OCI-LY3 (cell line): Measurements from ENCODE around the gene LRTM2.

ENCODE experiments used
- H2AFZ ChIP-seq: fragments of 200-600, 300-600 bp; shearing (Covaris generic); 2 replicates; pipeline ENCODE4 v1.6.0; 2014; ENCODE audit warnings: antibody characterized with exemption, low read depth, low read length
- H3K27ac ChIP-seq: fragments of 200-600, 300-600 bp; sonication (generic); 2 replicates; pipeline ENCODE4 v1.5.1; 2014; ENCODE audit warnings: mild to moderate bottlenecking, low read length, moderate library complexity, mixed read lengths
- H3K27me3 ChIP-seq: fragments of 200-600, 300-600 bp; sonication (generic); 2 replicates; pipeline ENCODE4 v1.6.1; 2014; ENCODE audit warnings: low read depth, low read length, mixed read lengths
- H3K36me3 ChIP-seq: fragments of 200-600, 300-600 bp; sonication (generic); replicated peaks from 2 replicates; pipeline ENCODE3; 2014; ENCODE audit warnings: low read depth, low read length, mixed read lengths
- H3K4me1 ChIP-seq: fragments of 300-600, 200-600 bp; sonication (generic); 2 replicates; pipeline ENCODE4 v1.6.1; 2014; ENCODE audit warnings: low read length, mixed read lengths
- H3K4me2 ChIP-seq: fragments of 200-600, 300-600 bp; sonication (generic); 2 replicates; pipeline ENCODE4 v1.6.1; 2014; ENCODE audit warnings: low read length, mixed read lengths
- H3K4me3 ChIP-seq: fragments of 300-600, 200-600 bp; sonication (generic); 2 replicates; pipeline ENCODE4 v1.5.1; 2014; ENCODE audit warnings: antibody characterized with exemption, mild to moderate bottlenecking, low read length, moderate library complexity
- H3K79me2 ChIP-seq: fragments of 300-600, 200-600 bp; shearing (Covaris generic); 2 replicates; pipeline ENCODE4 v1.6.1; 2014; ENCODE audit warnings: mild to moderate bottlenecking, low read length, mixed read lengths
- H3K9ac ChIP-seq: fragments of 300-600, 200-600 bp; shearing (Covaris generic); 2 replicates; pipeline ENCODE4 v1.6.0; 2014; ENCODE audit warnings: mild to moderate bottlenecking, low read length, moderate library complexity
- H3K9me3 ChIP-seq: fragments of 200-600, 300-600 bp; shearing (Covaris generic); 2 replicates; pipeline ENCODE4 v1.6.1; 2014; ENCODE audit warnings: low read length, mixed read lengths; ENCODE audit not compliant: insufficient read depth
- H4K20me1 ChIP-seq: fragments of 200-600, 300-600 bp; sonication (generic); 2 replicates; pipeline ENCODE4 v1.6.1; 2016; ENCODE audit warnings: low read length, mixed read lengths; ENCODE audit not compliant: insufficient read depth
- CTCF ChIP-seq: fragments of 200-600, 300-600 bp; sonication (generic); IDR thresholded peaks from 2 replicates; pipeline ENCODE4 v1.5.1; 2014; ENCODE audit warnings: antibody characterized with exemption, low read length, low read depth
- EZH2phosphoT487 ChIP-seq: fragments of 200-600 bp; shearing (Covaris generic); IDR thresholded peaks from 2 replicates; pipeline ENCODE4 v1.6.1; 2018; ENCODE audit warnings: antibody characterized with exemption, mixed run types, low read depth

Gene LRTM2

GRCh38 chr12:1859643-1860042, 39.3 kb downstream of the LRTM2 start:
- H3K9ac ChIP-seq, result no peak overlapping the region

GRCh38 chr12:1862973-1863372, 42.6 kb downstream of the LRTM2 start:
- no peaks in the 10 kb centered on the region for H3K79me2 ChIP-seq
- H2AFZ ChIP-seq, result no peak overlapping the region
- H3K4me3 ChIP-seq, result no peak overlapping the region
- no peak for TF ChIP-seq EZH2phosphoT487
- no peak for TF ChIP-seq CTCF
- H3K27ac ChIP-seq, result no peak overlapping the region
- no peak overlapping the region for H3K4me2 ChIP-seq
- H3K27me3 ChIP-seq, result peaks cover 16% of the 10 kb centered on the region
- H3K9ac ChIP-seq, result no peak overlapping the region
- H3K36me3 ChIP-seq, result no peaks in the 10 kb centered on the region
- H3K9me3 ChIP-seq, result no peaks in the 10 kb centered on the region
- no peaks in the 10 kb centered on the region for H4K20me1 ChIP-seq
- peaks cover 8% of the 10 kb centered on the region; the same call in 1 of the 2 replicates for H3K4me1 ChIP-seq

More at GRCh38 chr12:1859643-1860042, 39.3 kb downstream of the LRTM2 start:
- H3K4me2 ChIP-seq, result no peak overlapping the region
- no peak overlapping the region for H2AFZ ChIP-seq
- H3K4me3 ChIP-seq, result no peak overlapping the region
- H3K9me3 ChIP-seq, result no peaks in the 10 kb centered on the region
- H3K4me1 ChIP-seq, result peaks cover 8% of the 10 kb centered on the region; the same call in 1 of the 2 replicates
- TF ChIP-seq EZH2phosphoT487, result no peak
- no peak for TF ChIP-seq CTCF
- H3K36me3 ChIP-seq, result no peaks in the 10 kb centered on the region
- no peak overlapping the region for H3K27ac ChIP-seq
- H4K20me1 ChIP-seq, result no peaks in the 10 kb centered on the region
- H3K27me3 ChIP-seq, result peaks cover 9% of the 10 kb centered on the region; the same call in 1 of the 2 replicates
- no peaks in the 10 kb centered on the region for H3K79me2 ChIP-seq

GRCh38 chr12:1863823-1864222, 43.5 kb downstream of the LRTM2 start:
- Histone ChIP-seq H3K27me3 (peaks cover 16% of the 10 kb centered on the region), H3K79me2 (no peaks in the 10 kb centered on the region), H4K20me1 (no peaks in the 10 kb centered on the region), H3K4me1 (peaks cover 8% of the 10 kb centered on the region; the same call in 1 of the 2 replicates), H3K27ac (no peak overlapping the region), H2AFZ (no peak overlapping the region), H3K9ac (no peak overlapping the region), H3K4me3 (no peak overlapping the region), H3K4me2 (no peak overlapping the region), H3K36me3 (no peaks in the 10 kb centered on the region), H3K9me3 (no peaks in the 10 kb centered on the region)
- no peak for TF ChIP-seq EZH2phosphoT487
- TF ChIP-seq CTCF, result no peak

- no peak overlapping the region for H3K4me3 ChIP-seq
- H4K20me1 ChIP-seq, result no peaks in the 10 kb centered on the region
- no peak overlapping the region for H3K9ac ChIP-seq
- H3K27me3 ChIP-seq, result peaks cover 15% of the 10 kb centered on the region
- H2AFZ ChIP-seq, result no peak overlapping the region
- no peaks in the 10 kb centered on the region for H3K9me3 ChIP-seq
- H3K4me1 ChIP-seq, result peaks cover 8% of the 10 kb centered on the region; the same call in 1 of the 2 replicates
- no peaks in the 10 kb centered on the region for H3K36me3 ChIP-seq
- no peak overlapping the region for H3K4me2 ChIP-seq
- TF ChIP-seq EZH2phosphoT487, result no peak
- TF ChIP-seq CTCF, result no peak
- H3K27ac ChIP-seq, result no peak overlapping the region
- H3K79me2 ChIP-seq, result no peaks in the 10 kb centered on the region
Observed at GRCh38 chr12:1864456-1864855, 44.1 kb downstream of the LRTM2 start.
